ENCODE results near the gene DBF4. TPM values are rescaled to one million over a fixed set of nuclear protein-coding genes. Genes with fewer than 3 reads are reported as not detected.
"Not testable (repeated sequence)": the region's sequence is repeated elsewhere in the genome, so short reads cannot be mapped to it uniquely, and the experiment has no call there.

DBF4 gene
- total RNA-seq (100 to 1,000 TPM in 1 of 2 donors, 10 to 100 TPM in 1; 72.5 to 106 TPM), polyA plus RNA-seq (ENCODE audit: insufficient read depth, low read depth, low replicate concordance) (85.5 TPM)
- long read RNA-seq, donor 1, partial matches to known transcripts, result 0 of 4 reads
- long read RNA-seq, donor 1, other reads (novel, unspliced or antisense), result 0 of 4 reads
- long read RNA-seq, donor 2, partial matches to known transcripts, result 0 of 4 reads
- long read RNA-seq, donor 2, other reads (novel, unspliced or antisense), result 0 of 4 reads

GRCh38 chr7:87876040-87876868 is at the start of gene DBF4, which contains the start of gene SLC25A40:
TSS of gene DBF4 (plus strand) at chr7:87876493. CDS start at chr7:87876733, 240 bp downstream.
TSS of gene SLC25A40 (minus strand) at chr7:87876360. CDS start at chr7:87858727, 17,633 bp downstream.
- Histone ChIP-seq H3K27ac (peak within 1 kb of the TSS; percentile 91), H3K9me3 (no peaks in the 10 kb centered on the region), H3K4me1 (peaks cover 9% of the 10 kb centered on the region), H3K27me3 (no peaks in the 10 kb centered on the region), H3K36me3 (ENCODE audit: low read depth, missing control alignments) (no peaks in the 10 kb centered on the region), H3K4me3 (peak within 1 kb of the TSS; percentile 66 to 77)
- DNase-seq, result peak; percentile 97
- TF ChIP-seq POLR2A (IDR thresholded peaks at IDR 0.05) (peak; percentile 52), CTCF (IDR thresholded peaks at IDR 0.05) (no peak)
- intact Hi-C loops (cut with DNase I; ENCODE audit: low total_unique reads), result no loop called here
- WGBS, 2 donors, result 0 to 1% methylated on average over 10 to 83 of the region's 84 CpGs

- 75 to 76% methylated on average over 1 of the region's 1 CpG for WGBS, 2 donors
- H3K36me3 ChIP-seq (ENCODE audit: low read depth, missing control alignments); H3K27ac ChIP-seq; H3K27me3 ChIP-seq; H3K9me3 ChIP-seq; H3K4me3 ChIP-seq; H3K4me1 ChIP-seq; intact Hi-C loops (cut with DNase I; ENCODE audit: low total_unique reads); DNase-seq: not testable (repeated sequence)
These were observed 47.9 kb upstream of the DBF4 start for GRCh38 chr7:87828383-87828782.

- TF ChIP-seq POLR2A (IDR thresholded peaks at IDR 0.05) (no peak), CTCF (IDR thresholded peaks at IDR 0.05) (no peak)
These were observed 45.2 kb upstream of the DBF4 start for GRCh38 chr7:87831097-87831496.

GRCh38 chr7:87833130-87833529 is 43.2 kb upstream of the DBF4 start:
- DNase-seq, result no peak
- H3K4me1 ChIP-seq, result no peaks in the 10 kb centered on the region
- no peaks in the 10 kb centered on the region for H3K36me3 ChIP-seq (ENCODE audit: low read depth, missing control alignments)
- H3K4me3 ChIP-seq, result no peak overlapping the region
- 82 to 95% methylated on average over 1 of the region's 1 CpG for WGBS, 2 donors
- TF ChIP-seq POLR2A (IDR thresholded peaks at IDR 0.05) (no peak), CTCF (IDR thresholded peaks at IDR 0.05) (no peak)
- H3K27me3 ChIP-seq, result no peaks in the 10 kb centered on the region
- no peak overlapping the region for H3K27ac ChIP-seq
- intact Hi-C loops (cut with DNase I; ENCODE audit: low total_unique reads), result no loop called here
- no peaks in the 10 kb centered on the region for H3K9me3 ChIP-seq

More at GRCh38 chr7:87831097-87831496, 45.2 kb upstream of the DBF4 start:
- Histone ChIP-seq H3K9me3 (no peaks in the 10 kb centered on the region), H3K36me3 (ENCODE audit: low read depth, missing control alignments) (no peaks in the 10 kb centered on the region), H3K27ac (no peak overlapping the region), H3K27me3 (no peaks in the 10 kb centered on the region), H3K4me3 (no peak overlapping the region), H3K4me1 (no peaks in the 10 kb centered on the region)
- intact Hi-C loops (cut with DNase I; ENCODE audit: low total_unique reads), result no loop called here
- WGBS, 2 donors, result 84 to 98% methylated on average over 1 of the region's 1 CpG
- no peak for DNase-seq

GRCh38 chr7:87837597-87837996 is 38.7 kb upstream of the DBF4 start:
- Histone ChIP-seq H3K9me3 (no peaks in the 10 kb centered on the region), H3K4me1 (no peaks in the 10 kb centered on the region), H3K36me3 (ENCODE audit: low read depth, missing control alignments) (no peaks in the 10 kb centered on the region), H3K27ac (no peak overlapping the region), H3K27me3 (no peaks in the 10 kb centered on the region), H3K4me3 (no peak overlapping the region)
- no peak for TF ChIP-seq CTCF (IDR thresholded peaks at IDR 0.05)
- TF ChIP-seq POLR2A (IDR thresholded peaks at IDR 0.05), result no peak
- intact Hi-C loops (cut with DNase I; ENCODE audit: low total_unique reads), result no loop called here
- DNase-seq, result no peak
- 43 to 58% methylated on average over 1 of the region's 1 CpG for WGBS, 2 donors
